ENCODE data around the gene FCRL2.

DNA sequence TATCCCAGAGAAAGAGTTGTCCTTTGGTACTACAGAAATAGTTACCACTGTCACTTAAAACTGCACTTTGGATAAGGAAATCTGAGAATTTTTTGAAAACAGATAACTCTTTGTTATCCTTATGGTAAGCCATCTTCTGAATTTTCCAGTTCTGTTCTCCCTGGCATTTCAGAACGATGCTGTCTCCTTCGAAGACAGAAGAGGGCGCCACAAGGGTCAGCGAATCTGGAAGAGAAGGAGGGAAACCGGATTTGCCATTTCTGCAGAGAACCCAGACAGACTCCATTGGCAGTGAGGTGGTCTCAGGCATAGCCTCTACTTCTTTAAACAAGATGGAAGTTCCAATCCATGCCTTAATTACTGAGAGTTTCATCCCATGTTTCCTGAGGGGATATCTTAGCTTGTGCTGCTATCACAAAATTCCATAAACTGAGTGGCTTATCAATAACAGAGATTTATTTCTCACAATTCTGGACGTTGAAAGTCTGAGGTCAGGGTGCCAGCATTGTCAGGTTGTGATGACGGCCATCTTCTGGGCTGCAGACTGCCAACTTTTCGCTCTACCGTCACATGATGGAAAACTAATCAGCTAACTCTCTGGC lies 6.4 kb downstream of the FCRL2 start:
- TF ChIP-seq, protein P1, sequence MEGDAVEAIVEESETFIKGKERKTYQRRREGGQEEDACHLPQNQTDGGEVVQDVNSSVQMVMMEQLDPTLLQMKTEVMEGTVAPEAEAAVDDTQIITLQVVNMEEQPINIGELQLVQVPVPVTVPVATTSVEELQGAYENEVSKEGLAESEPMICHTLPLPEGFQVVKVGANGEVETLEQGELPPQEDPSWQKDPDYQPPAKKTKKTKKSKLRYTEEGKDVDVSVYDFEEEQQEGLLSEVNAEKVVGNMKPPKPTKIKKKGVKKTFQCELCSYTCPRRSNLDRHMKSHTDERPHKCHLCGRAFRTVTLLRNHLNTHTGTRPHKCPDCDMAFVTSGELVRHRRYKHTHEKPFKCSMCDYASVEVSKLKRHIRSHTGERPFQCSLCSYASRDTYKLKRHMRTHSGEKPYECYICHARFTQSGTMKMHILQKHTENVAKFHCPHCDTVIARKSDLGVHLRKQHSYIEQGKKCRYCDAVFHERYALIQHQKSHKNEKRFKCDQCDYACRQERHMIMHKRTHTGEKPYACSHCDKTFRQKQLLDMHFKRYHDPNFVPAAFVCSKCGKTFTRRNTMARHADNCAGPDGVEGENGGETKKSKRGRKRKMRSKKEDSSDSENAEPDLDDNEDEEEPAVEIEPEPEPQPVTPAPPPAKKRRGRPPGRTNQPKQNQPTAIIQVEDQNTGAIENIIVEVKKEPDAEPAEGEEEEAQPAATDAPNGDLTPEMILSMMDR (IDR thresholded peaks at IDR 0.05): no peak
- TF ChIP-seq POLR2A (IDR thresholded peaks at IDR 0.05): no peak
